ENCODE measurements around the gene LYVE1.

DNA sequence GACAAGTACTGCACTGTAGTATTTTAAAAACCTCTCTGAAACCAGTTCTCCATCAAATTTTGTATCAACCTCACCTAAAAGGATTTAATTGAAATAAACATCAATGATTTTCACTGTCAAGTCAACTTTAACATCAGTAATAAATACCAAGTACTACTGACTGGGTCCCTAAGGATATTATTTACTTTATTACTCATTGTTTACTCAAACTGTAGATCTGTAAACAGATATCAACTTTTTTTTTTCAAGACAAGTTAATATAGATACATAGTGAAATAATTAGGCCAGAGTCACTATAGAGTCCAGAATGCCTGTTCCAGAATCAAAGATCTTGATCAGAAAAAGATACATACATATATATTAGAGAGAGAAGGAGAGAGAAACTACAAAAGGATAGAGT is 29.1 kb downstream of the LYVE1 start:
- TF ChIP-seq POLR2A (IDR thresholded peaks at IDR 0.05) = no peak
- TF ChIP-seq, protein P1, sequence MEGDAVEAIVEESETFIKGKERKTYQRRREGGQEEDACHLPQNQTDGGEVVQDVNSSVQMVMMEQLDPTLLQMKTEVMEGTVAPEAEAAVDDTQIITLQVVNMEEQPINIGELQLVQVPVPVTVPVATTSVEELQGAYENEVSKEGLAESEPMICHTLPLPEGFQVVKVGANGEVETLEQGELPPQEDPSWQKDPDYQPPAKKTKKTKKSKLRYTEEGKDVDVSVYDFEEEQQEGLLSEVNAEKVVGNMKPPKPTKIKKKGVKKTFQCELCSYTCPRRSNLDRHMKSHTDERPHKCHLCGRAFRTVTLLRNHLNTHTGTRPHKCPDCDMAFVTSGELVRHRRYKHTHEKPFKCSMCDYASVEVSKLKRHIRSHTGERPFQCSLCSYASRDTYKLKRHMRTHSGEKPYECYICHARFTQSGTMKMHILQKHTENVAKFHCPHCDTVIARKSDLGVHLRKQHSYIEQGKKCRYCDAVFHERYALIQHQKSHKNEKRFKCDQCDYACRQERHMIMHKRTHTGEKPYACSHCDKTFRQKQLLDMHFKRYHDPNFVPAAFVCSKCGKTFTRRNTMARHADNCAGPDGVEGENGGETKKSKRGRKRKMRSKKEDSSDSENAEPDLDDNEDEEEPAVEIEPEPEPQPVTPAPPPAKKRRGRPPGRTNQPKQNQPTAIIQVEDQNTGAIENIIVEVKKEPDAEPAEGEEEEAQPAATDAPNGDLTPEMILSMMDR (IDR thresholded peaks at IDR 0.05) = no peak
